WERI-Rb-1 (cell line): ENCODE measurements around the gene DOCK7.

Source experiments
- DNase-seq: peaks from one replicate; pipeline ENCODE4 v3.0.0-alpha.2; 2020
- H3K27ac ChIP-seq: fragments of 250-450 bp; sonication (Bioruptor Pico); 2 replicates; pipeline ENCODE4 v1.5.1; 2020; ENCODE audit warnings: mild to moderate bottlenecking, moderate library complexity
- H3K27me3 ChIP-seq: fragments of 250-450 bp; sonication (Bioruptor Pico); 2 replicates; pipeline ENCODE4 v1.5.1; 2021; ENCODE audit warnings: mild to moderate bottlenecking, low read depth, moderate library complexity; ENCODE audit not compliant: insufficient read depth, severe bottlenecking
- H3K36me3 ChIP-seq: fragments of 250-450 bp; sonication (Bioruptor Pico); 2 replicates; pipeline ENCODE4 v1.5.1; 2020; ENCODE audit warnings: mild to moderate bottlenecking, moderate library complexity
- H3K4me3 ChIP-seq: 2 replicates; pipeline ENCODE4 v1.5.1; 2011; ENCODE audit warnings: low read depth, mild to moderate bottlenecking, control low read depth, low read length
- H3K9me3 ChIP-seq: fragments of 250-450 bp; sonication (Bioruptor Pico); 2 replicates; pipeline ENCODE4 v1.5.1; 2021; ENCODE audit warnings: mild to moderate bottlenecking, moderate library complexity; ENCODE audit not compliant: severe bottlenecking
- TF ChIP-seq, protein P1 (sequence below): IDR thresholded peaks from 2 replicates; pipeline ENCODE4 v1.5.1; 2011; ENCODE audit warnings: low read depth, mild to moderate bottlenecking, control low read depth, inconsistent platforms, low read length

DOCK7 gene

DNA sequence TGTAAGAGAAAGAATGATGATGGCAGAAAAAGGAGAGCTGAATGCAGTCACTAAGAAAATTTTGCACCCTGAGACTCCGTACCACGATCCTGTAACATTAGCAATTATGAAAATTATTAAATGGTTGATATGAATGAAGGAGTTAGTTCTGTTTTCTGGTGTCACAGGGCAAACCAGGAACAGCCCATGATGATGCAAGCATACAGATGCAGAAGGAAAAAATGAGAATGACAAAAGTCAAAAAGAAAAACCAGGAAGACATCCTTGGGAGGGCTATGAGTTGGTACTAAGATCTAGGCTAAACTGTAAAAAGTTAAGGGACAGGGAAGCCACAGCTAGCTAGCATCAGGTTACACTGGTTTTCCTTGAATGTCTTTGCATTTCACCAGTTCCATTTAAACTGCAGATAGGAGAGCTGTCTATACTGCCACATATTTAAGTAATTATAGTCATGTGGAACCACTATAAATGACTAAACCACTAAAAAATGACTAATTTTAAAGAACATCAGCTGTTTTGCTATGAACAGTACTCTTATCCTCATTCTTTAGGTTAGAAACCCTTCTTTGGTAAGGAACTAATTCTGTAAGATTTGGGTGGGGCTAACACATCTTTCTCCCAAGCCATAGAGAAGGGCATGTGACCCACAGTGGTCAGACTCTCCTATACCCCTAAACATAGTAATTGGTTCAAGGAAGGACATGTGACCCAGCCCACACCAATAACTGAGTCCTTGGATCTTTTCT lies 11.4 kb downstream of the DOCK7 start:
- H3K27ac ChIP-seq: no peak overlapping the region
- no peaks in the 10 kb centered on the region for H3K27me3 ChIP-seq
- DNase-seq: no peak
- H3K36me3 ChIP-seq: no peaks in the 10 kb centered on the region; the same call in 1 of the 2 replicates
- H3K4me3 ChIP-seq: no peak overlapping the region
- H3K9me3 ChIP-seq: no peaks in the 10 kb centered on the region
- TF ChIP-seq, protein P1, sequence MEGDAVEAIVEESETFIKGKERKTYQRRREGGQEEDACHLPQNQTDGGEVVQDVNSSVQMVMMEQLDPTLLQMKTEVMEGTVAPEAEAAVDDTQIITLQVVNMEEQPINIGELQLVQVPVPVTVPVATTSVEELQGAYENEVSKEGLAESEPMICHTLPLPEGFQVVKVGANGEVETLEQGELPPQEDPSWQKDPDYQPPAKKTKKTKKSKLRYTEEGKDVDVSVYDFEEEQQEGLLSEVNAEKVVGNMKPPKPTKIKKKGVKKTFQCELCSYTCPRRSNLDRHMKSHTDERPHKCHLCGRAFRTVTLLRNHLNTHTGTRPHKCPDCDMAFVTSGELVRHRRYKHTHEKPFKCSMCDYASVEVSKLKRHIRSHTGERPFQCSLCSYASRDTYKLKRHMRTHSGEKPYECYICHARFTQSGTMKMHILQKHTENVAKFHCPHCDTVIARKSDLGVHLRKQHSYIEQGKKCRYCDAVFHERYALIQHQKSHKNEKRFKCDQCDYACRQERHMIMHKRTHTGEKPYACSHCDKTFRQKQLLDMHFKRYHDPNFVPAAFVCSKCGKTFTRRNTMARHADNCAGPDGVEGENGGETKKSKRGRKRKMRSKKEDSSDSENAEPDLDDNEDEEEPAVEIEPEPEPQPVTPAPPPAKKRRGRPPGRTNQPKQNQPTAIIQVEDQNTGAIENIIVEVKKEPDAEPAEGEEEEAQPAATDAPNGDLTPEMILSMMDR: no peak

DNA sequence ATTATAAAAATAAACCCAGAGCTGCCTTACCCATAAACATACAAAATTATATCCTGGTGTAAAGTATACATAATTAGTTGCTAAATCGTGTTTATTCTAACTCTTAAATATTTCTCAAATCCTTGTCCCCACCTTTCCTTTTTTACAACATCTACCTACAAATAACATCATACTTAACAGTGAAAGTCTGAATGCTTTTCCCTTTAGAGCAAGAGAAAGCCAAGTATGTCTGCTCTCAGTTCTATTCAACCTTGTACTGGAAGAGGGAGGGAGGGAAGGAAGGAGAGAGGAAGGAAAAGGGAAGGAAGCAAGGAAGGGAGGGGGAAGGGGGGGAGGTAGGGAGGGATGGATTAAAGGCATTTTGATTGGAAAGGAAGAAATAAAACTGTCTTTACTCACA lies 14.6 kb downstream of the DOCK7 start:
- DNase-seq: no peak
- Histone ChIP-seq H3K36me3 (no peaks in the 10 kb centered on the region), H3K27ac (no peak overlapping the region), H3K9me3 (no peaks in the 10 kb centered on the region), H3K4me3 (no peak overlapping the region), H3K27me3 (no peaks in the 10 kb centered on the region)
- TF ChIP-seq, protein P1: no peak

DNA sequence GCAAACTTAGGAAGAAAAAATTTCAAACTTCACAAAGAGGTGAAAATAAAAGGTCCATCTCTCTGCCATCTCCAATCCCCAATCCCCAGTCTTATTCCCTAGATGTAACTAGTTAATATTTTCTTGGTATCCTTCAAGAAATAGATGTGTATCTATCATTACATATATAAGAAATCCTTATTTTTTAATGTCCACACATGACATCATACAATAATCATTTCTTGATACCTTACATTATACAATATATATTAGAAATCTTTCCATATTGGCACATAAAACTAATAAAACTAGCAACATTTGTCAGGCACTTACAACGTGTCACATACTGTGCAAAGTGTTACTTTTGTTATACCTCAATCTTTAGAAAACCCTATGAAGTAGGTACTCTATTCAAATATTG lies 16.2 kb downstream of the DOCK7 start:
- no peak for DNase-seq
- H3K27ac ChIP-seq: no peak overlapping the region
- no peaks in the 10 kb centered on the region for H3K36me3 ChIP-seq
- no peak overlapping the region for H3K4me3 ChIP-seq
- H3K27me3 ChIP-seq: no peaks in the 10 kb centered on the region
- TF ChIP-seq, protein P1: no peak
- H3K9me3 ChIP-seq: no peaks in the 10 kb centered on the region

DNA sequence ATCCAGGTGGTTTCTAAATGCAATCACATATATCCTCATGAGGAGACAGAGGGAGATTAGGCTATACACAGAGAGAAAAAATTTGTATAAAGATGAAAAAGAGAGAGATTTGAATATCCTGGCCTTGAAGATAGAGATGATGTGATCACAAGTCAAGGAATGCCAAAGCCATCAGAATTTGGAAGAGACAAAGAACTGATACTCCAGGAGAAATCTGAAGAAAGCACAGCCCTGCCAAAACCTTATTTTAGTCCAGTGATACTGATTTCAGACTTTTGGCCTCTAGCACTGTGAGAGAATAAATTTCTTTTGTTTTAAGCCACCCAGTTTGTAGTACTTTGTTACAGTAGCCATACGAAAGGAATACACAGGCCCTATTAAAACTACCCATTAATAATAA lies 33.4 kb downstream of the DOCK7 start:
- TF ChIP-seq, protein P1: no peak
- H3K27me3 ChIP-seq: no peaks in the 10 kb centered on the region
- DNase-seq: no peak
- H3K9me3 ChIP-seq: no peaks in the 10 kb centered on the region
- H3K36me3 ChIP-seq: peaks cover 11% of the 10 kb centered on the region
- H3K27ac ChIP-seq: no peak overlapping the region
- H3K4me3 ChIP-seq: no peak overlapping the region

DNA sequence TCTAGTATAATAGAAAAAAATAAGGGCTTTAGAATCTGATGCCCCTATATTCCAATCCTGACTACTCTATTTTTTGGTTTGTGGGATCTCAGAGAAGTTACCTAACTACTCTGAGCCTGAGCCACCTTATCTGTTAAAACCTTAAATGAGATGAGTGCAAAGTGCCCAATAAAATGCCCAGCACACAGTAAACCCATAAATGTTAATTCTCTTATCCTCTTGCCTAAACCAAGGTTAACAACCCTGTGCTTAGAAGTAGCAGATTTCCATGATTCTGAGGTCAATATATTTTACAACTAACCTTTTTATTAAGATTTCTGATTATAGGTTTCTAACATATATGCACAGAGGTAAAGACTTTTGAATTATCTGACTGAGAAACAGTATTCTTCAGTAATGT lies 35.8 kb downstream of the DOCK7 start:
- H3K27ac ChIP-seq: no peak overlapping the region
- TF ChIP-seq, protein P1: no peak

DNA sequence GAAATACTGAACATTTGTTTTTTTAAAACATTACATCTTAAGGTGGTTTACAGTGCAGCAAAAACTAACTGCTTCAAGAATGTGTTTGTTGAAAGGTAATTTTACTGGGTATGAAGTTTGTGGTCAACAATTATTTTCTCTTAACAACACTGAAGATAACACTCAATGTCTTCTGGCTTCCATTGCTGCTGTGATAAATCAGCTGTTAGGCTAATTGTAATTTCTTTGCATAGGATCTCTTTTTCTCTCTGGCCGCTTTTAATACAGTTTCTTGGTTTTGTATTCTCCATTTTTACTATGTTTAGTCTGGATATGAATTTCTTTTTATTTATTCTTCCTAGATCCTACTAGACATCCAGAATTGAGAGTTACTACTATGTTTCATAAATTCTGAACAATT lies 44.9 kb downstream of the DOCK7 start:
- Histone ChIP-seq H3K36me3 (peaks cover 38% of the 10 kb centered on the region), H3K4me3 (no peak overlapping the region), H3K27me3 (no peaks in the 10 kb centered on the region), H3K27ac (no peak overlapping the region), H3K9me3 (no peaks in the 10 kb centered on the region)
- TF ChIP-seq, protein P1: no peak
- no peak for DNase-seq

More for the DNA sequence above, 35.8 kb downstream of the DOCK7 start:
- no peak overlapping the region for H3K4me3 ChIP-seq
- H3K9me3 ChIP-seq: no peaks in the 10 kb centered on the region
- H3K36me3 ChIP-seq: peaks cover 18% of the 10 kb centered on the region
- no peak for DNase-seq
- H3K27me3 ChIP-seq: no peaks in the 10 kb centered on the region
